Smooth muscle cell (in vitro differentiated cells): ENCODE results near the gene TOMM22. TPM values are rescaled to one million over a fixed set of nuclear protein-coding genes. Genes with fewer than 3 reads are reported as not detected.

Source experiments
- DNase-seq: peaks from one replicate; lab custom pipeline; 2025; ENCODE audit not compliant: unreplicated experiment; lab: John Stamatoyannopoulos, UW
- H2AFZ ChIP-seq: fragments of 200-600 bp; sonication (generic); 2 replicates; pipeline ENCODE4 v1.6.0; 2016; ENCODE audit warnings: antibody characterized with exemption, low read depth, mild to moderate bottlenecking
- H3F3A ChIP-seq: fragments of 200-600 bp; sonication (generic); 2 replicates; pipeline ENCODE4 v1.6.0; 2017; ENCODE audit warnings: antibody characterized with exemption, low read depth
- H3K27ac ChIP-seq: fragments of 200-600 bp; sonication (generic); 2 replicates; pipeline ENCODE4 v1.5.1; 2016; ENCODE audit warnings: low read depth, mild to moderate bottlenecking
- H3K27me3 ChIP-seq: fragments of 200-600 bp; sonication (generic); 2 replicates; pipeline ENCODE4 v1.6.1; 2016; ENCODE audit warnings: low read depth, mild to moderate bottlenecking
- H3K36me3 ChIP-seq: fragments of 200-600 bp; sonication (generic); 2 replicates; pipeline ENCODE4 v1.5.1; 2016; ENCODE audit warnings: low read depth
- H3K4me1 ChIP-seq: fragments of 200-600 bp; sonication (generic); 2 replicates; pipeline ENCODE4 v1.5.1; 2016; ENCODE audit warnings: low read depth
- H3K4me2 ChIP-seq: fragments of 200-600 bp; sonication (generic); 2 replicates; pipeline ENCODE4 v1.6.0; 2016; ENCODE audit warnings: mild to moderate bottlenecking
- H3K4me3 ChIP-seq: fragments of 200-600 bp; sonication (generic); 2 replicates; pipeline ENCODE4 v1.5.1; 2016; ENCODE audit warnings: mild to moderate bottlenecking
- H3K79me2 ChIP-seq: fragments of 200-600 bp; sonication (generic); 2 replicates; pipeline ENCODE4 v1.6.0; 2016; ENCODE audit warnings: low read depth, mild to moderate bottlenecking
- H3K9ac ChIP-seq: fragments of 200-600 bp; sonication (generic); 2 replicates; pipeline ENCODE4 v1.6.0; 2016; ENCODE audit warnings: low read depth
- H3K9me3 ChIP-seq: fragments of 200-600 bp; sonication (generic); replicated peaks from 2 replicates; pipeline ENCODE4 v1.5.1; 2016; ENCODE audit warnings: low read depth
- H4K20me1 ChIP-seq: fragments of 200-600 bp; sonication (generic); 2 replicates; pipeline ENCODE4 v1.6.0; 2016; ENCODE audit warnings: low read depth
- WGBS: methylation state at CpG from one replicate; pipeline ENCODE4 v1.1.7; 2016; ENCODE audit warnings: low lambda C conversion rate; 5-methylcytosine and 5-hydroxymethylcytosine counted together
- polyA plus RNA-seq: library from polyadenylated mRNA; unstranded; fragments of >200 nt; fragmentation: Nextera tagmentation; extraction: Ambion mirVana; gene quantifications from 2 replicates; pipeline ENCODE4 v1.2.1, GENCODE V29; 2016
- total RNA-seq: library from RNA; depleted of rRNA; stranded (reverse); fragments of >200 nt; gene quantifications from 2 replicates; pipeline ENCODE4 v1.2.3, GENCODE V29; 2014
- TF ChIP-seq, protein P1 (sequence below): fragments of 200-600 bp; sonication (generic); IDR thresholded peaks from 2 replicates; pipeline ENCODE4 v1.5.1; 2017; ENCODE audit warnings: borderline replicate concordance, mild to moderate bottlenecking, antibody characterized with exemption; ENCODE audit not compliant: insufficient read depth, poor library complexity, severe bottlenecking

The TOMM22 gene
- total and polyA plus RNA-seq, 2 experiments from 2014 or later = 63.3 to 64.7 TPM

GRCh38 chr22:38733724-38734381 lies 52.1 kb downstream of the TOMM22 start:
- TF ChIP-seq, protein P1, sequence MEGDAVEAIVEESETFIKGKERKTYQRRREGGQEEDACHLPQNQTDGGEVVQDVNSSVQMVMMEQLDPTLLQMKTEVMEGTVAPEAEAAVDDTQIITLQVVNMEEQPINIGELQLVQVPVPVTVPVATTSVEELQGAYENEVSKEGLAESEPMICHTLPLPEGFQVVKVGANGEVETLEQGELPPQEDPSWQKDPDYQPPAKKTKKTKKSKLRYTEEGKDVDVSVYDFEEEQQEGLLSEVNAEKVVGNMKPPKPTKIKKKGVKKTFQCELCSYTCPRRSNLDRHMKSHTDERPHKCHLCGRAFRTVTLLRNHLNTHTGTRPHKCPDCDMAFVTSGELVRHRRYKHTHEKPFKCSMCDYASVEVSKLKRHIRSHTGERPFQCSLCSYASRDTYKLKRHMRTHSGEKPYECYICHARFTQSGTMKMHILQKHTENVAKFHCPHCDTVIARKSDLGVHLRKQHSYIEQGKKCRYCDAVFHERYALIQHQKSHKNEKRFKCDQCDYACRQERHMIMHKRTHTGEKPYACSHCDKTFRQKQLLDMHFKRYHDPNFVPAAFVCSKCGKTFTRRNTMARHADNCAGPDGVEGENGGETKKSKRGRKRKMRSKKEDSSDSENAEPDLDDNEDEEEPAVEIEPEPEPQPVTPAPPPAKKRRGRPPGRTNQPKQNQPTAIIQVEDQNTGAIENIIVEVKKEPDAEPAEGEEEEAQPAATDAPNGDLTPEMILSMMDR = no peak
- peaks cover 5% of the 10 kb centered on the region for H3K36me3 ChIP-seq
- no peaks in the 10 kb centered on the region for H3K79me2 ChIP-seq
- no peaks in the 10 kb centered on the region for H3F3A ChIP-seq
- H3K4me2 ChIP-seq = no peak overlapping the region
- no peak overlapping the region for H3K9ac ChIP-seq
- WGBS = 95% methylated on average over 8 of the region's 8 CpGs
- no peaks in the 10 kb centered on the region for H3K9me3 ChIP-seq
- H3K4me1 ChIP-seq = no peaks in the 10 kb centered on the region
- H3K27me3 ChIP-seq = no peaks in the 10 kb centered on the region
- H3K27ac ChIP-seq = no peak overlapping the region
- H4K20me1 ChIP-seq = peaks cover 7% of the 10 kb centered on the region
- no peak overlapping the region for H2AFZ ChIP-seq
- no peak overlapping the region for H3K4me3 ChIP-seq
- DNase-seq = no peak

DNA sequence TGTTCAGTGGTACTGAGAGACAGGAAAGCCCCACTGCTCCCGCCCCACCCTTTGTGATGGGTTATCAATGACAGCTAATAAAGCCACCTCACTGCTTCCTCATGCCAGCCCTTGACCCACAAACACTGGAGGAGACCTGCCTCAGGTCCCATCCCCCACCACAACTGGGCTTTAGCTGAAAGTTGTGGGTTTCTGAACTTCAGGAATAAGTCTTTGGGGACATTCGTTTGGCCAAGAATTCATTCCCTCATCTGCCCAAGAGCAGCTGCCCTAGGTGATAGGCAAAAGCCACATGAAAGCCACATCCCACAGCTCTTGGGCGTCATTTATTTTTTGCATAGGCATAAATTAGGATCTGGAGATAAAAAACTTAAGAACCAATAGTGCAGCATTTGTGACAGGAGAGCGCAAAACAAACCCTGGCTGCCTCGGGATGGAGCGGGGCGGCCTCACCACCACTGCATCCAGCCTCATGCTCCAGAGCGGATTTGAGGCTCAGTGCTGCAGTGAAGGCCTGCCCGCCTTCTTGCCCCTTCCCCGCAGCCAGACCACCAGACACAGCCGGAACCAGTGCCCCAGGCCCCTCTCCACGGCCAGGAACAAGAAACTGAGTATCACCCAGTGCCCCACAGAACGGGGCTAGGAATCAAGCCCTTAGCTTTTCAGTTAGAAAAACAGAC lies 52.8 kb downstream of the TOMM22 start:
- Histone ChIP-seq H3K36me3 (peaks cover 5% of the 10 kb centered on the region), H3K27me3 (no peaks in the 10 kb centered on the region), H3K4me1 (no peaks in the 10 kb centered on the region), H4K20me1 (peaks cover 7% of the 10 kb centered on the region), H3K27ac (no peak overlapping the region), H3K4me3 (no peak overlapping the region), H3K9me3 (no peaks in the 10 kb centered on the region), H2AFZ (no peak overlapping the region), H3K79me2 (no peaks in the 10 kb centered on the region), H3K4me2 (no peak overlapping the region), H3F3A (no peaks in the 10 kb centered on the region), H3K9ac (no peak overlapping the region)
- WGBS = 95% methylated on average over 13 of the region's 13 CpGs
- TF ChIP-seq, protein P1 = no peak
- DNase-seq = no peak

Other genes with a start within 250 kb of the TOMM22 start
- 0.81 TPM in 1 of 2 replicates, not detected in the other for gene KCNJ4, start 226.8 kb upstream of the TOMM22 start, total RNA-seq
- not detected in 2 replicates for gene KCNJ4, start 226.8 kb upstream of the TOMM22 start, polyA plus RNA-seq
- gene KDELR3, start 213.9 kb upstream of the TOMM22 start, total RNA-seq = 163 and 207 TPM in 2 replicates
- gene KDELR3, start 213.9 kb upstream of the TOMM22 start, polyA plus RNA-seq = 198 and 252 TPM in 2 replicates
- 182 and 201 TPM in 2 replicates for gene DDX17, start 175.6 kb upstream of the TOMM22 start, total RNA-seq
- 11.5 and 22.2 TPM in 2 replicates for gene DDX17, start 175.6 kb upstream of the TOMM22 start, polyA plus RNA-seq
- 0.13 and 0.81 TPM in 2 replicates for gene DMC1, start 111.8 kb upstream of the TOMM22 start, total RNA-seq
- gene DMC1, start 111.8 kb upstream of the TOMM22 start, polyA plus RNA-seq = 0.77 and 1.1 TPM in 2 replicates
- 4.3 and 4.9 TPM in 2 replicates for gene FAM227A, start 25.6 kb upstream of the TOMM22 start, total RNA-seq
- 1.5 and 3.8 TPM in 2 replicates for gene FAM227A, start 25.6 kb upstream of the TOMM22 start, polyA plus RNA-seq
- gene CBY1, start 25.3 kb upstream of the TOMM22 start, total RNA-seq = 12.3 and 16.4 TPM in 2 replicates
- gene CBY1, start 25.3 kb upstream of the TOMM22 start, polyA plus RNA-seq = 50.4 and 52.9 TPM in 2 replicates
- gene JOSD1, start 19.0 kb downstream of the TOMM22 start, total RNA-seq = 38.9 and 41.1 TPM in 2 replicates
- gene JOSD1, start 19.0 kb downstream of the TOMM22 start, polyA plus RNA-seq = 6.2 and 12.5 TPM in 2 replicates
- 15.8 and 25.3 TPM in 2 replicates for gene GTPBP1, start 24.0 kb downstream of the TOMM22 start, total RNA-seq
- gene GTPBP1, start 24.0 kb downstream of the TOMM22 start, polyA plus RNA-seq = 23.7 and 24.3 TPM in 2 replicates
- gene SUN2, start 74.0 kb downstream of the TOMM22 start, total RNA-seq = 59.1 and 60.6 TPM in 2 replicates
- 71.7 and 81.9 TPM in 2 replicates for gene SUN2, start 74.0 kb downstream of the TOMM22 start, polyA plus RNA-seq
- gene DNAL4, start 112.2 kb downstream of the TOMM22 start, total RNA-seq = 13.5 and 16.7 TPM in 2 replicates
- gene DNAL4, start 112.2 kb downstream of the TOMM22 start, polyA plus RNA-seq = 29.7 and 33.5 TPM in 2 replicates
- 1.3 and 2.0 TPM in 2 replicates for gene NPTXR, start 162.1 kb downstream of the TOMM22 start, total RNA-seq
- gene NPTXR, start 162.1 kb downstream of the TOMM22 start, polyA plus RNA-seq = 3.2 and 3.9 TPM in 2 replicates
- 11.6 and 13.5 TPM in 2 replicates for gene CBX6, start 190.3 kb downstream of the TOMM22 start, total RNA-seq
- gene CBX6, start 190.3 kb downstream of the TOMM22 start, polyA plus RNA-seq = 23.9 and 27.4 TPM in 2 replicates